Measurements from ENCODE around the gene GLYATL1. TPM values are rescaled to one million over a fixed set of nuclear protein-coding genes. Genes with fewer than 3 reads are reported as not detected.

The GLYATL1 gene
- total RNA-seq, 2 donors from 2014 or later, result not detected

DNA sequence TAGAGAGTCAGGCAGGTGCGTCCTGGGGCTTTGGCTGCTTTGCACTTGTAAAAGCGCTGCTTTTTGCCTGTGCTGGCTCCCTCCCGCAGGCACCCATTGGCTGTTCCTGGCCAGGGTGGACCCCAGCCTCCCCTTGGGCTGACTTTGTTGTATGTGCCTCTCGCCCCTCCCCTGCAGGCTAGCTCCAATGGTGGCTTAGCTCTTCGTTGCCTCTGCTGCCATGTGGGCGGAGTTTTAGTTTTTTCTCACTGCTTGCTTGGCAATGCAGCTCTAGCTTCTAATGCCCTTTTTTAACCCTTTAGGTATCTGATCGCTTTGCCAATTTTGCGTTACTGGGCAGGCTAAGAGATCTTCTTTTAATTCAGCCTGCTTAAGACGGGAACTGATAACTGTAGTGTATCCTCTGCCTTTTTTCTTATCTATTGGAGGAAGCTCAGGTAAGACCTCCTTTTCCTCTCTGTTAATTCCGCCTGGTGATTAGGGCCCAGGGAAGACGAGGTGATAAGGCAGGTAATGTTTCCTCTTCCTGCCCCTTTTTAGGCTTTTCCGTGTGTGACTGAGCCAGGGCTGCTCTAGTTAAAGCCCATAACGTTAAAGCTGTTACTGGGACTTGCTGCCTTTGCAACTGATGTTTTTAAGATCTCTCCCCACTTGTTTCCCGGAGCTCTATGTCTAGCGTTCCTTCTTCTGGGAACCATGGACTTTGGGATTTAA, 11.7 kb upstream of the GLYATL1 start:
- H3K4me1 ChIP-seq, result no peaks in the 10 kb centered on the region
- no peaks in the 10 kb centered on the region for H3K36me3 ChIP-seq
- no peaks in the 10 kb centered on the region for H3K27me3 ChIP-seq
- H3K4me3 ChIP-seq, result peak overlapping the region in 1 of 2 donors; percentile 20
- DNase-seq (ENCODE audit: low spot score), result no peak
- TF ChIP-seq, protein P1, sequence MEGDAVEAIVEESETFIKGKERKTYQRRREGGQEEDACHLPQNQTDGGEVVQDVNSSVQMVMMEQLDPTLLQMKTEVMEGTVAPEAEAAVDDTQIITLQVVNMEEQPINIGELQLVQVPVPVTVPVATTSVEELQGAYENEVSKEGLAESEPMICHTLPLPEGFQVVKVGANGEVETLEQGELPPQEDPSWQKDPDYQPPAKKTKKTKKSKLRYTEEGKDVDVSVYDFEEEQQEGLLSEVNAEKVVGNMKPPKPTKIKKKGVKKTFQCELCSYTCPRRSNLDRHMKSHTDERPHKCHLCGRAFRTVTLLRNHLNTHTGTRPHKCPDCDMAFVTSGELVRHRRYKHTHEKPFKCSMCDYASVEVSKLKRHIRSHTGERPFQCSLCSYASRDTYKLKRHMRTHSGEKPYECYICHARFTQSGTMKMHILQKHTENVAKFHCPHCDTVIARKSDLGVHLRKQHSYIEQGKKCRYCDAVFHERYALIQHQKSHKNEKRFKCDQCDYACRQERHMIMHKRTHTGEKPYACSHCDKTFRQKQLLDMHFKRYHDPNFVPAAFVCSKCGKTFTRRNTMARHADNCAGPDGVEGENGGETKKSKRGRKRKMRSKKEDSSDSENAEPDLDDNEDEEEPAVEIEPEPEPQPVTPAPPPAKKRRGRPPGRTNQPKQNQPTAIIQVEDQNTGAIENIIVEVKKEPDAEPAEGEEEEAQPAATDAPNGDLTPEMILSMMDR (IDR thresholded peaks at IDR 0.05), result no peak
- H3K9me3 ChIP-seq, result no peaks in the 10 kb centered on the region
- peak overlapping the region in 1 of 2 donors; percentile 6 for H3K27ac ChIP-seq

DNA sequence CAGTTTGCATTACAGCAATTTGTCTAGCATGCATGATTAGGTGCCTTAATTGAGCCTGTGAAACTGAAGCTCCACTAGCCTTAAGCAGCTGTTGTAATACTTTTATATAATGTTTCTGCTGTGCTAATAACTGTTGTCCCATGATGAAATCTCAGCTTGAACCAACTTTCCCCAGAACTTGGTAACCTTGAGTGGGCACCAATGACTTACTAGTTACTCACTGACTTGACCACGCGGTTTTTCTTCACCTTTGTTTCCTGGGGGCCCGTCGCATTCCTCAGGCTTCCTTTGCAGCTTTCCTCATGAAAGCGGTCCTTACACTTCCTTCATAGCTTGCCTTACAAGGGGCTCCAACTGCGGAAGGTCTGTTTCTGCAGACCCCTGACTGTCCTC, 11.2 kb upstream of the GLYATL1 start:
- TF ChIP-seq, protein P1 (IDR thresholded peaks at IDR 0.05), result no peak
- Histone ChIP-seq H3K4me1 (no peaks in the 10 kb centered on the region), H3K4me3 (no peak overlapping the region), H3K27me3 (no peaks in the 10 kb centered on the region), H3K27ac (no peak overlapping the region), H3K36me3 (no peaks in the 10 kb centered on the region), H3K9me3 (no peaks in the 10 kb centered on the region)
- DNase-seq (ENCODE audit: low spot score), result no peak

- Histone ChIP-seq H3K4me1 (no peaks in the 10 kb centered on the region), H3K4me3 (no peak overlapping the region), H3K27me3 (no peaks in the 10 kb centered on the region), H3K27ac (no peak overlapping the region), H3K36me3 (no peaks in the 10 kb centered on the region), H3K9me3 (no peaks in the 10 kb centered on the region)
- DNase-seq (ENCODE audit: low spot score), result no peak
- TF ChIP-seq, protein P1 (IDR thresholded peaks at IDR 0.05), result no peak
These were observed 10.6 kb upstream of the GLYATL1 start for GRCh38 chr11:58928691-58929090.

DNA sequence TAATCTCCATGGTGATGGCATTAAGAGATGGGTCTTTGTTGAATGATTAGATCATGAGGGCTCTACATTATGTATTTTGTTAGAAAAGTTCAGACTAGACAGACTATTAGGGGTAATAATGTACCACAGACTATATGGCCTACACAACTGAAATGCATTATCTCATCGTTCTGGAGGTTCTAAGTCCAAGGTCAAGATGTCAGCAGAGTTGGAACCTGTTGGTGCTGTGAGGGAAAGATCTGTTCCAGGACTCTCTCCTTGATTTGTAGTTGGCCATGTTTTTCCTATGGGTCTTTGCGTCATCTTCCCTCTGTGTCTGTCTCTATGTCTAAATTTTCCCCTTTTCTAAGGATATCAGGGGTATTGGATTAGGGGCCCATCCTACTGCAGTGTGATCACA, 8.4 kb upstream of the GLYATL1 start:
- Histone ChIP-seq H3K36me3 (no peaks in the 10 kb centered on the region), H3K4me3 (no peak overlapping the region), H3K4me1 (no peaks in the 10 kb centered on the region), H3K27ac (no peak overlapping the region), H3K9me3 (no peaks in the 10 kb centered on the region), H3K27me3 (no peaks in the 10 kb centered on the region)
- TF ChIP-seq, protein P1 (IDR thresholded peaks at IDR 0.05), result no peak
- no peak for DNase-seq (ENCODE audit: low spot score)

DNA sequence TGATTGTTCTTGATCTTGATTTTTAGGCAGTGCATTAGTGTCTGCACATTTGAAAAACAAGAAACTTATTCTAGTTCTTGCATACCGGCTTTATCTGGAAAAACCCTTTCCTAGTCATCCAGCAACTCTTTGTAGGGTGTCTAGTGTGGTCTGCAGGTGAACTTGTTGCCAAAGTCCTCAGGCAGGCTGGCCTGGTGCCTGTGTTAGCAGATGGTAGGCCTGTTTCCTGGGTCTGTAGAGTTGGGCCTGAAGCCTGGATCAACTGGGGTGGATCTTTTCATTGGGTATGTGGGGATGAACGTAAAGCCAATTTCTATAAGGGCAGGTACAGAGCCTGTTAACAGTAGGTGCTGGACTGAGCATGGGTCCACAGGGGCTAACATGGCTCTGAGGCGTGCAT, 5.6 kb upstream of the GLYATL1 start:
- TF ChIP-seq, protein P1 (IDR thresholded peaks at IDR 0.05), result no peak
- no peaks in the 10 kb centered on the region for H3K27me3 ChIP-seq
- H3K9me3 ChIP-seq, result no peaks in the 10 kb centered on the region

More for the DNA sequence above, 5.6 kb upstream of the GLYATL1 start:
- no peaks in the 10 kb centered on the region for H3K36me3 ChIP-seq
- no peak overlapping the region for H3K4me3 ChIP-seq
- no peaks in the 10 kb centered on the region for H3K4me1 ChIP-seq
- no peak overlapping the region for H3K27ac ChIP-seq
- DNase-seq (ENCODE audit: low spot score), result no peak
